Right hindlimb (tissue), 1 donor: ENCODE data around the gene NPEPPS.

Source experiments
- DNase-seq: peaks from one replicate; pipeline ENCODE4 v3.0.0-alpha.2; 2018

NPEPPS gene

DNA sequence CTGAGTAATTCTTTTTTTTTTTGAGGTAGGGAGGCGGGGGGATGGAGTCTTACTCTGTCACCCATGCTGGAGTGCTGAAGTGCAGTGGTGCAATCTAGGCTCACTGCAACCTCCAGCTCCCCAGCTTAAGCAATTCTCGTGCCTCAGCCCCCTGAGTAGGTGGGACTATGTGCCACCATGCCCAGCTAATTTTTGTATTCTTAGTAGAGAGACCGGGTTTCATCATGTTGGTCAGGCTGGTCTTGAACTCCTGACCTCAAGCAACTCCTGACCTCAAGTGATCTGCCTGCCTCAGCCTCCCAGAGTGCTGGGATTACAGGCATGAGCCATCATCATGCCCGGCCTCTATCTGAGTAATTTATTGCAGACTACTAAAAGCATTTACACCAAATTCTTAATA is 138.2 kb downstream of the NPEPPS start:
- DNase-seq = no peak

DNA sequence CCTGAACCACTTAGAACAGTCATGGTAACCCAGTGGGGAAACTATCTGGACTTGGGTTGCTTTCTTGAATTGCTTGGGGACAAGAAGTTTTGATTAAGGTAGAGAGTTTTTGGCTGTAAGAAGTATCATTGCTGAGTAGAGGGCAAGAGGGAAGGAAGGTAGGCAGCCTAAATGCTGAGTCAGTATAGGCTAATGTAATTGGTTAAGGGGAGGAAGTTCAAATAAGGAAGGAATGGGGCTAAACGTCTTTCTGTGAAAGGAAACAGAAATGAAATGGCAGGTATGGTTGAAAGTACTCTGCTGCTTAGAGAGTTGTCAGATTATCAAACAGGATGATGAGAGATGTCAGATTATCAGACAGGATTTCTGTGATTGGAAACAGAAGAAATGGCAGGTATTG is 139.2 kb downstream of the NPEPPS start:
- DNase-seq = no peak
